ENCODE measurements around the gene TNNT2.

The TNNT2 gene

GRCh38 chr1:201404722-201405483, 27.4 kb upstream of the TNNT2 start:
- ChIA-PET POLR2A (ENCODE audit: low non-redundant PET) (no interaction called here), CTCF (interaction anchor here (0.6 to 1.2 kb wide), 9 partner anchors 19 to 271 kb away, joined by 3 to 8 read pairs (median 3); no protein-coding TSS in a partner anchor)
- TF ChIP-seq CTCF (conservative IDR thresholded peaks at IDR 0.05; ENCODE audit: low read depth) = no peak
- no peak for DNase-seq (ENCODE audit: low spot score)
- H3K27ac ChIP-seq = no peak overlapping the region

GRCh38 chr1:201404055-201404454, 26.6 kb upstream of the TNNT2 start:
- TF ChIP-seq CTCF (conservative IDR thresholded peaks at IDR 0.05; ENCODE audit: low read depth) = no peak
- no peak overlapping the region for H3K27ac ChIP-seq
- no peak for DNase-seq (ENCODE audit: low spot score)
- CTCF ChIA-PET = interaction anchor here (0.6 to 1.1 kb wide), 3 partner anchors 18 to 109 kb away, joined by 3 to 5 read pairs (median 3); no protein-coding TSS in a partner anchor
- POLR2A ChIA-PET (ENCODE audit: low non-redundant PET) = no interaction called here

- H3K27ac ChIP-seq = no peak overlapping the region
- TF ChIP-seq CTCF (conservative IDR thresholded peaks at IDR 0.05; ENCODE audit: low read depth) = no peak
- CTCF ChIA-PET = interaction anchor here (0.5 kb wide), 1 partner anchor 625 kb away, joined by 4 read pairs; no protein-coding TSS in a partner anchor
- DNase-seq (ENCODE audit: low spot score) = no peak
- POLR2A ChIA-PET (ENCODE audit: low non-redundant PET) = no interaction called here
Observed at GRCh38 chr1:201403359-201403758, 25.9 kb upstream of the TNNT2 start.

GRCh38 chr1:201401700-201402099, 24.2 kb upstream of the TNNT2 start:
- DNase-seq (ENCODE audit: low spot score) = no peak
- ChIA-PET CTCF (interaction anchor here (0.7 to 3.5 kb wide), 3 partner anchors 16 to 80 kb away, joined by 3 to 20 read pairs (median 4); no protein-coding TSS in a partner anchor), POLR2A (ENCODE audit: low non-redundant PET) (no interaction called here)
- H3K27ac ChIP-seq = no peak overlapping the region
- TF ChIP-seq CTCF (conservative IDR thresholded peaks at IDR 0.05; ENCODE audit: low read depth) = no peak

DNA sequence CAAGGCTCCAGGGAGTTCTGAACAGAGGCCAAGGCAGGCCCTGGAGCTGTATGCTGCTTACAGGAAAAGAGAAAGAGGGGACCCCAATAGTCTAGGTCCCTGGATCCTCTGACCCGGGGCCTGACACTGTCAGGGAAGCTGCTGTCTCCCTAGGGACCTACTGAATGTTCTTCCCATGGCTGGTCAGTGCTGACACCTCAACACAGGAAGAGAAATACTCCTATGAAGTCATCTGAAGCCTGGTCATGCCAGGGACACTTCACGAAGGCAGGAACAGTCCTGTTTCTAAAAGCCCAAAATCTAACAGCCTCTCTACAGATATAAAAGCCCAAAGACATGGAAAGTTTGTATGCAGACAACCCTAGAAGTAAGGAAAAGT, 23.4 kb upstream of the TNNT2 start:
- TF ChIP-seq CTCF (conservative IDR thresholded peaks at IDR 0.05; ENCODE audit: low read depth) = no peak
- H3K27ac ChIP-seq = no peak overlapping the region
- no peak for DNase-seq (ENCODE audit: low spot score)
- ChIA-PET POLR2A (ENCODE audit: low non-redundant PET) (no interaction called here), CTCF (interaction anchor here (0.7 to 3.5 kb wide), 6 partner anchors 10 to 125 kb away, joined by 3 to 20 read pairs (median 4); no protein-coding TSS in a partner anchor)

- CTCF ChIA-PET = interaction anchor here (0.6 to 3.5 kb wide), 7 partner anchors 8 to 125 kb away, joined by 4 to 20 read pairs (median 4); no protein-coding TSS in a partner anchor
- POLR2A ChIA-PET (ENCODE audit: low non-redundant PET) = interaction anchor here (0.6 kb wide), 1 partner anchor 12 kb away, joined by 4 read pairs; no protein-coding TSS in a partner anchor
- H3K27ac ChIP-seq = no peak overlapping the region
- DNase-seq (ENCODE audit: low spot score) = no peak
- TF ChIP-seq CTCF (conservative IDR thresholded peaks at IDR 0.05; ENCODE audit: low read depth) = no peak
Observed at GRCh38 chr1:201400212-201400851, 22.9 kb upstream of the TNNT2 start.

Data from RWPE1 (cell line).